Muscle of leg (tissue), 11 donors: ENCODE results near the gene EFCAB11. TPM values are rescaled to one million over a fixed set of nuclear protein-coding genes. Genes with fewer than 3 reads are reported as not detected.

Source experiments
- DNase-seq: peaks from one replicate; pipeline ENCODE4 v3.0.0; 2013
- H3K27ac ChIP-seq: one replicate; pipeline ENCODE4 v1.5.1; 2013; ENCODE audit warnings: mild to moderate bottlenecking, low read length, control low read depth
- H3K27me3 ChIP-seq: one replicate; pipeline ENCODE4 v1.6.1; 2013; ENCODE audit warnings: low read length; ENCODE audit not compliant: control insufficient read depth, insufficient read depth
- H3K36me3 ChIP-seq: one replicate; pipeline ENCODE4 v1.6.1; 2013; ENCODE audit warnings: low read length; ENCODE audit not compliant: control insufficient read depth, insufficient read depth
- H3K4me1 ChIP-seq: one replicate; pipeline ENCODE4 v1.6.1; 2013; ENCODE audit warnings: low read length; ENCODE audit not compliant: control insufficient read depth, insufficient read depth
- H3K4me3 ChIP-seq: one replicate; pipeline ENCODE4 v1.5.1; 2013; ENCODE audit warnings: low read length, control low read depth
- H3K9me3 ChIP-seq: replicated peaks from 2 replicates; pipeline ENCODE4 v1.6.1; 2013; ENCODE audit warnings: low read depth, low read length; ENCODE audit not compliant: control insufficient read depth
- WGBS: methylation state at CpG from one replicate; pipeline ENCODE4 v1.1.5; 2013; ENCODE audit warnings: missing lambda C conversion rate; ENCODE audit not compliant: insufficient coverage; 5-methylcytosine and 5-hydroxymethylcytosine counted together
- polyA plus RNA-seq, 8 donors: library from polyadenylated mRNA; unstranded; fragments of 120-200 nt; gene quantifications; one replicate each; pipeline versions ENCODE4 v1.2.1 to v1.2.3, GENCODE V29; 2013; ENCODE audit warnings: inconsistent platforms in 1 of 8, low replicate concordance in 1 of 8; ENCODE audit not compliant: insufficient read length in 8 of 8, insufficient read depth in 1 of 8
- total RNA-seq: library from RNA; stranded (reverse); fragments of 120-200 nt; gene quantifications from one replicate; pipeline ENCODE4 v1.2.4, GENCODE V29; 2013

The EFCAB11 gene
- total and polyA plus RNA-seq, 9 donors, result 5.5 to 8.6 (median 6.5) TPM

- no peaks in the 10 kb centered on the region for H3K4me1 ChIP-seq
- no peaks in the 10 kb centered on the region for H3K36me3 ChIP-seq
- no CpG with 5 or more reads among the region's 3 CpGs for WGBS
- peak; percentile 38 for DNase-seq
- no peaks in the 10 kb centered on the region for H3K9me3 ChIP-seq
- H3K27ac ChIP-seq, result no peak overlapping the region
- H3K27me3 ChIP-seq, result no peaks in the 10 kb centered on the region
- H3K4me3 ChIP-seq, result no peak overlapping the region
These were observed 121.4 kb downstream of the EFCAB11 start for GRCh38 chr14:89833120-89833532.

DNA sequence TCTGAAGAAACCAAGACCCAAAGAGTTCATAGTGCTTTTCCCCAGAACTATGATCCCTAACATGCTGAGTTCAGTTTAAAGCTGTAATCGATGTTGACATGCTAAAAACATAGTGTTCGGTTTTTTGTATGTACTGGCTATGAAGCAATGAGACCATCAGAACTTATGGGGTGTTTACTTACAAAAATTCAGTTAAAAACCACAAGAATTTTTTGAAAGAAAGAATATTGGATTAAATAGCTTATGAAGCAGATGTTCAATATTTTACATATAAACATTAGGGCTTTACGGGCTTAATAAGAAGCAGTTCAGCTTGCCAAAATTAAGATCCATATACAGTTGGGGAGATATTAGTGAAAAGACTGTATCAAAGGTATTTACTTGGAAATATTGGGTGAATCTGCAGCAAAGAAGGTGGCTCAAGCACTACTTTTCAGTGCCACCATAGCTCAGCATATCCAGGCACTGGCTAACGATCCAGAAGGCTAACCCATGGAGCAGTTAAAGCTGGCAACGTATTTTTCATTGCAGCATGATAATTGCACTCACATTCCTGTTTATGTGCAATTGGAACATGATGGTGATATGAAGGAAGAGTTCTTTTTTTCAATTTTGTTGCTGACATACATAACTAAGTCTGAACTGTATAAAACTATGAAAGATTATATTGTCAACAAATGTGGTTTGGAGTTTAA lies 125.9 kb downstream of the EFCAB11 start:
- Histone ChIP-seq H3K27ac (no peak overlapping the region), H3K4me3 (no peak overlapping the region), H3K9me3 (no peaks in the 10 kb centered on the region), H3K36me3 (no peaks in the 10 kb centered on the region), H3K27me3 (no peaks in the 10 kb centered on the region), H3K4me1 (no peaks in the 10 kb centered on the region)
- no CpG with 5 or more reads among the region's 5 CpGs for WGBS
- peak; percentile 49 for DNase-seq

DNA sequence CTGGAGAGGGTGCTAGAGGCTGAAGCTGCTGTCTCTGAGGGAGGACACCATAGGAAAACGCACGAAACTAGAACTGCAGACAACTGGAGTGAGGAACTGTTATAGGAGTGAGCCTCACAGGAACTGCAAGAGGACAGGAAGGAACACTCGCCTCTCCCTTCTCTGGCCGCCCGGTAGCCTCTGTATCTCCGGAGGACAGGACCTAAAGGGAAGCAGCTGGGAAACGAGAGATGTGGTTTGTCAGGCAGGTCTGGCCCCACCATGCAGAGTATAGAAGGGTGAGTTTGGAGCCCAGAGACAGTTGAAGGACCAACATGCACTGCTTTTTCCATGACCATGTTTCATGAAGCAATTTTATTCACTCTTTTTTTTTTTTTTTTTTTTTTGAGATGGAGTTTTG lies 127.3 kb downstream of the EFCAB11 start:
- Histone ChIP-seq H3K27me3 (no peaks in the 10 kb centered on the region), H3K36me3 (no peaks in the 10 kb centered on the region), H3K27ac (no peak overlapping the region), H3K9me3 (peaks cover 5% of the 10 kb centered on the region), H3K4me1 (no peaks in the 10 kb centered on the region), H3K4me3 (no peak overlapping the region)
- DNase-seq, result no peak
- WGBS, result 65% methylated on average over 5 of the region's 7 CpGs

DNA sequence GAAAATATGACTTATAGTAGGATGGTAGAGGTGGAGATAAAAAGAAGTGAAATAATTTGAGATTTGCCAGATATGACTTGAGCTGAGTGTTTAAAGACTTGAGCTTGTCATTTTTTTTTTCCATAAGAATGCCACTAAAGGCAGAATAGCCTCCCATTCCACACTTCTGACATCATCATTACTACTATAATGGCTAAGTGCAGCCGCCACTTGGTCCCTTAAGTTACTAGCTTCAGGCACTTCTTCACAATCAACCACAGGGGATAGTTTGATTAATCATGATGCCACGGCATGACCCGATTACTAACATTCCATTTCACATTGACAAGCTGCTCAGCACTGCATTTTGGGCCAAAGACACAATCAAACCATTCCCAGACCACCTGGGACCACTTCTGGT lies 127.9 kb downstream of the EFCAB11 start:
- Histone ChIP-seq H3K36me3 (no peaks in the 10 kb centered on the region), H3K4me1 (no peaks in the 10 kb centered on the region), H3K9me3 (peaks cover 5% of the 10 kb centered on the region), H3K27ac (no peak overlapping the region), H3K4me3 (no peak overlapping the region), H3K27me3 (no peaks in the 10 kb centered on the region)
- DNase-seq, result no peak
- WGBS, result 80% methylated on average over 2 of the region's 3 CpGs

DNA sequence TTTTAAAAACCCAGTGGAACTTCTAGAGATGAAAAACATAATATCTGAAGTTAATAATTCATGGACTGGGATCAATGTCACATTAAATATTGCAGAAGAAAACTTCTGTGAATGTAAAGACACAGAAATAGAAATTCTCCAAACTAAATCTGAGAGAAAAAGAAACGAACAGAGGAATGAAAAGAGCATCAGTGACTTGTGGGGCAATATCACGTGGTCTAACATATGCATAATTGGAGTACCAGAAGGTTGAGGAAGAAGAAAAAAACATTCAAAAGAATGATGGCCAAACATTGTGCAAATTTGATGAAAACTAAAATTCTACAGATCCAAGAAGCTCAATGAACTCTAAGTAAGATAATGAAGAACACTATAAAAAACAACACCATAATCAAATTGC lies 130.8 kb downstream of the EFCAB11 start:
- no CpG with 5 or more reads among the region's 2 CpGs for WGBS
- no peak overlapping the region for H3K27ac ChIP-seq
- H3K4me3 ChIP-seq, result no peak overlapping the region
- H3K36me3 ChIP-seq, result no peaks in the 10 kb centered on the region
- peaks cover 5% of the 10 kb centered on the region for H3K9me3 ChIP-seq
- H3K4me1 ChIP-seq, result no peaks in the 10 kb centered on the region
- no peak for DNase-seq
- no peaks in the 10 kb centered on the region for H3K27me3 ChIP-seq

- WGBS, result 69% methylated on average over 10 of the region's 11 CpGs
- no peaks in the 10 kb centered on the region for H3K36me3 ChIP-seq
- DNase-seq, result no peak
- H3K9me3 ChIP-seq, result no peaks in the 10 kb centered on the region
- H3K27me3 ChIP-seq, result no peaks in the 10 kb centered on the region
- no peak overlapping the region for H3K4me3 ChIP-seq
- peaks cover 14% of the 10 kb centered on the region for H3K4me1 ChIP-seq
- peak overlapping the region; percentile 18 for H3K27ac ChIP-seq
These were observed 140.4 kb downstream of the EFCAB11 start for GRCh38 chr14:89814126-89814525.

DNA sequence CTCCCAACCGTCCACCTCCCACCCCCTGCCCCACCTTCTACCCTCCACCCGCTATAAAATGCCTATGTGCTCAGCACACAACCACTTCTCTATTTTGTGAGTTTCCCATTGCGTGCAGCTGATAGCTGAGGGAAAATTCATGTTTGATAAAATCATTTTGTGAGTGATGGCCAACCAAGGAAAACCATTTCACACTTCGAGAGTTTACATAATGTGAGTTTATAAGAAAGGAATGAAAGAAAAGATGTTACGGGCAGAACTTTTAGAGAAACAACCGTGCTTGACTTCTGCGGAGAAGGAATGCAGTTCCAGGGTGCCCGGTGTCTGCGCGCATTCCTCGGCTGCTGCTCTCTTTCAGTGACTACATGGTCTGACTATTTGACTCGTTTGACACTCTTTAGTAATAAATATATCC lies 140.9 kb downstream of the EFCAB11 start:
- H3K4me3 ChIP-seq, result no peak overlapping the region
- no peaks in the 10 kb centered on the region for H3K36me3 ChIP-seq
- H3K27me3 ChIP-seq, result no peaks in the 10 kb centered on the region
- H3K27ac ChIP-seq, result peak overlapping the region; percentile 22
- no peaks in the 10 kb centered on the region for H3K9me3 ChIP-seq
- WGBS, result no CpG with 5 or more reads among the region's 12 CpGs
- peaks cover 14% of the 10 kb centered on the region for H3K4me1 ChIP-seq
- DNase-seq, result peak; percentile 74

GRCh38 chr14:89811954-89812575 lies 142.5 kb downstream of the EFCAB11 start:
- DNase-seq, result peak; percentile 87
- peak overlapping the region; percentile 73 for H3K27ac ChIP-seq
- H3K36me3 ChIP-seq, result no peaks in the 10 kb centered on the region
- no peak overlapping the region for H3K4me3 ChIP-seq
- no peaks in the 10 kb centered on the region for H3K9me3 ChIP-seq
- WGBS, result no CpG with 5 or more reads among the region's 5 CpGs
- H3K4me1 ChIP-seq, result peaks cover 17% of the 10 kb centered on the region
- H3K27me3 ChIP-seq, result no peaks in the 10 kb centered on the region

GRCh38 chr14:89810101-89810500 lies 144.4 kb downstream of the EFCAB11 start:
- H3K4me1 ChIP-seq, result peaks cover 17% of the 10 kb centered on the region
- peak; percentile 83 for DNase-seq
- H3K4me3 ChIP-seq, result no peak overlapping the region
- H3K9me3 ChIP-seq, result no peaks in the 10 kb centered on the region
- no CpG with 5 or more reads among the region's 5 CpGs for WGBS
- H3K36me3 ChIP-seq, result no peaks in the 10 kb centered on the region
- no peak overlapping the region for H3K27ac ChIP-seq
- H3K27me3 ChIP-seq, result no peaks in the 10 kb centered on the region

DNA sequence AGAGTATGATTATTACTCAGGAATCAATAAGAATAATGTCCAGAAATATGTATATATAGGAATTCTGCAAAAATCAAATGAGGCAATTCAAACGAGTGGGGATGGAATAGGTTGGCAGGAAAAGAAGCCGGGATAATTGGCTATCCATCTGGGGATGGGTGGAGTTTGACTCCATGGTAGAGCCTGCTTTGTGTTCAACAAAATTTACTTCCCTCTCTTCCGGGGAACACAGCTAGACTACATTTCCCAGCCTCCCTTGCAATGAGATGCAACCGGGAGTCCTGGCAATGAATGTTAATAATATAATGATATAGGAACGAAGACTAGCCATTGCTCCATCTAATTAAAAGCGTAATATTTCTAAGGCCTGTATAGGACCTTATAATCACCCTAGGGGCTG lies 146.6 kb downstream of the EFCAB11 start:
- Histone ChIP-seq H3K4me1 (peaks cover 13% of the 10 kb centered on the region), H3K27ac (no peak overlapping the region), H3K27me3 (no peaks in the 10 kb centered on the region), H3K9me3 (no peaks in the 10 kb centered on the region), H3K4me3 (no peak overlapping the region), H3K36me3 (no peaks in the 10 kb centered on the region)
- DNase-seq, result peak; percentile 38
- WGBS, result no CpG with 5 or more reads among the region's 6 CpGs
